Transverse colon (tissue), 3 donors: ENCODE data around the gene CD151.

Experiments
- CTCF ChIP-seq, 5 experiments: fragments of 200-600 bp in 3 of 5; fragments of 450-650 bp in 2 of 5; sonication (generic) in 3 of 5; IDR thresholded peaks; 1 replicate in 2 of 5; 2 replicates in 3 of 5; pipeline ENCODE4 v1.5.1; 2016 to 2017; ENCODE audit warnings: antibody characterized with exemption in 5 of 5, inconsistent platforms in 3 of 5, mild to moderate bottlenecking in 2 of 5, moderate library complexity in 1 of 5
- POLR2A ChIP-seq: fragments of 450-650 bp; IDR thresholded peaks from one replicate; pipeline ENCODE4 v1.6.1; 2016; ENCODE audit warnings: antibody characterized with exemption, mild to moderate bottlenecking, moderate library complexity

- TF ChIP-seq POLR2A (no peak), CTCF (IDR thresholded peaks at IDR 0.05) (no peak)
These were observed 9.2 kb downstream of the CD151 start for GRCh38 chr11:841981-842369.
